SKM-1 (cell line): ENCODE measurements around the gene EYA2.

Experiments
- DNase-seq: peaks from one replicate; lab custom pipeline; 2025; ENCODE audit not compliant: unreplicated experiment; lab: John Stamatoyannopoulos, UW

EYA2 gene

GRCh38 chr20:47127999-47128398, 233.4 kb downstream of the EYA2 start:
- DNase-seq, result no peak

DNA sequence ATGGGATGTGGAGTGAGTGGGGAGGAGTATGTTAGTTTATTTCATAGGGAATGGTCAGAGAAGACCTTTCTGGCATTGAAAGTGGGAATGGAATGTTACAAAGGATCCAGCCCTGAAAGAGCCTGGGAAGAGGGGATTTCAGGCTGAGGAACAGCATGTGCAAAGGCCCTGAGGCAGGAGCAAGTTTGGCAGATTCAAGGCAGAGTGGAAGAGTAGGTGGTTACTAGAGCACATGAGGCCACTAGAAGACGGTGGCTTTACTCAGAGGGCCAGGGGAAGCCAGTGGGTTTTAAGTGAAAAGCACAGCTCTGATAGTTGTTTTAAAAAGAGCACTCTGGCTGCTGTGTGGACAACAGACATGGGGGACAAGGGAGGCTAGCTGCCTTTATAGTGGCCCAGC, 234.7 kb downstream of the EYA2 start:
- DNase-seq, result no peak

- DNase-seq, result no peak
Measured at GRCh38 chr20:47133809-47134456, 239.3 kb downstream of the EYA2 start.

- no peak for DNase-seq
Measured at GRCh38 chr20:47136782-47137181, 242.1 kb downstream of the EYA2 start.

- DNase-seq, result no peak
Measured at GRCh38 chr20:47137231-47137870, 242.7 kb downstream of the EYA2 start.

- no peak for DNase-seq
Measured at GRCh38 chr20:47139934-47140535, 245.4 kb downstream of the EYA2 start.

DNA sequence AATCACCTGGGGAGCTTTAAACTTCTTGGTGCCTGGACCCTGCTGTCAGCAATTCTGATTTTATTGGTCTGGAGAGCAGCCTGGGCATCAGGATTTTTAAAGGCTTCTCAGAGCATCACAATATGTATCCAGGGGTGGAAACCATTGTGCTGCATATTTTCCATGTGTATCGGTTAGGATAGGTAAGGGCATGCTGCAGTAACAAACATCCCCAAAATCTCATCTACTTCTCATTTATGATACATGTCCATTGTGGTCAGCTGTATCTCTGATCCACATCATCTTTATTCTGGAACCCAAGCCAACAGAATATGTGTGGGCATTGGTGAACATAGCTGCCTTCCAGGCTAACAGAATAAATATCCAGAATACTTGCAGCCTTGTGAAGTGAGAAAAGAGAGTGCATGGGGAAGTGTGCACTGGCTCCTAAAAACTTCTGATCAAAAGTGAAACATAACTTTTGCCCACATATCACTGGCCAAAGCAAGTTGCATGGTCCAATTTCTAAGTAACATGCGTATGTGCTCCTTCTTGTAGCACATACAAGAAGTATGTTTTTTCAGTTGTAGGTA, 246.8 kb downstream of the EYA2 start:
- no peak for DNase-seq

- DNase-seq, result no peak
Measured at GRCh38 chr20:47141941-47142773, 247.5 kb downstream of the EYA2 start.

DNA sequence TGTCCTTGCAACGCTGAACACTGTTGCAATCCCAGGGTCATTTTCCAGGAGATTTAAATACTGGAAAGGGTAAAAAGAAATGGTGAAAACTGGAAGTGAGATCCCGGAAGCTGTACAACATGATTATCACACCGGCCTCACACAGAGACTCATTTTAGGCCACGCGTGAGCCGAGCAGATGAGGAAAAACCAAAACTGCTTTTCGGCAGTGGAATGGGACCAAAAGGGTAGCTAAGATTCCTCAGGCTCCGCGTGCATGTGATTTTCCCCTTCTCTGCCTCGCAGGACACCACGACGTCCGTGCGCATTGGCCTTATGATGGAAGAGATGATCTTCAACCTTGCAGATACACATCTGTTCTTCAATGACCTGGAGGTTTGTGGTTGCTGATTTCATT, 248.1 kb downstream of the EYA2 start:
- DNase-seq, result no peak

GRCh38 chr20:47143657-47144056, 249.0 kb downstream of the EYA2 start:
- DNase-seq, result peak; percentile 71

DNA sequence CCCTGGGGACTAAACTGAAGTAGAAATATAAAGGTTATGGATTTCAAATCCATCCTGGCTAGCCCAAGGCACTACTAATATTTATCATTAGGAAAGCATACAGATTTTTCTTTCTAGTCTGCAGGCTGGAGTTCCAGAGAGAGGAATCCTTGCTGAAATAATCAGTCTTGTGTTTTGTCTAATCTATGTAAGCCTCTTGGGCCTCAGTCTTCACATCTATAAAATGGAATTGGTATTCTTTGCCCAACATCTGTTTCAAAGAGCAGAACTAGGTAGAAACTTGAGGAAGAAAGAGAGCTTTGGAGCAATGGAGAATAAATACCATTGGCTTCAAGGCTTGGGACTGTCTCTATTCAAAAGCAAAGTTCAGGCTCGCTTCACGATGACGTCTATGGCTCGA, 249.8 kb downstream of the EYA2 start:
- no peak for DNase-seq

GRCh38 chr20:47146686-47147085, 252.0 kb downstream of the EYA2 start:
- no peak for DNase-seq

DNA sequence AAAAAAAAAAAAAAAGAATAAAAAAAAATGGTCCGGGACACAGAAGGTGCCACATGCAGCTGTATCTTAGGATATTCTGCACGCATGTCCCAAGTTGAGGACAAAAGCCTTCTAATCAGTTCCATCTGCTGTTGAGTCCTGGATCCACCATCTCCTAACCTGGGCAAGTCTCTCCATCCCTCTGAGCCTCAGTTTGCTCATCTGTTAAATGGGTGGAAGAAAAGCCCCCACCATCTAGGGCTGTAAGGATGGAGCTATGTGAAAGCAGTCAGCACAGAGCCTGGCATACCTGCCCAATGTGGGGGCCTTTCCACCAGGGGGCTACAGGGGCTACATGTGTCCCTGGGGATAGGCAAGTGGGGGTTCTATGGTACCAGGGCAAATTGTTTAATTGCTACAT, 253.4 kb downstream of the EYA2 start:
- no peak for DNase-seq

- no peak for DNase-seq
Measured at GRCh38 chr20:47149939-47150338, 255.3 kb downstream of the EYA2 start.

- peak; percentile 67 for DNase-seq
Measured at GRCh38 chr20:47150403-47151152, 255.9 kb downstream of the EYA2 start.

DNA sequence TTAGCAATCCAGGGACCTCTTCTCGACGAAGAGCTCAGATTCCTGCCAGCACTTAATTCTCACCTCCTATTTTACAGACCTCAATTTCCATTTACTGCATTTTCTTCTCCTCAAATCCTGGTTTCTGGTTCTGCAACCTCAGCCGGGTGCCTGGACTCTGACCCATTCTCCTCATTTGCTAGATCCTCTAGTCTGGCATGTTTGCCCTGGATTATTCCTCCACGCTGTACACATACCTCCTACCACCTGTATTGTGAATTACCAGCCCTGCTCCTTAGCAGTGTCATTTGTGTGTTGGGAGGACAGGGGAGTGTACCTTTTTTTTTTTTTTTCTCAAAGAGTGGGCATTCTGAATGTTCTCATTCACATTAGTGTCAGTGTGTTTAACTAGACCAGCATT, 257.4 kb downstream of the EYA2 start:
- no peak for DNase-seq

- DNase-seq, result no peak
Measured at GRCh38 chr20:47154089-47154488, 259.4 kb downstream of the EYA2 start.

DNA sequence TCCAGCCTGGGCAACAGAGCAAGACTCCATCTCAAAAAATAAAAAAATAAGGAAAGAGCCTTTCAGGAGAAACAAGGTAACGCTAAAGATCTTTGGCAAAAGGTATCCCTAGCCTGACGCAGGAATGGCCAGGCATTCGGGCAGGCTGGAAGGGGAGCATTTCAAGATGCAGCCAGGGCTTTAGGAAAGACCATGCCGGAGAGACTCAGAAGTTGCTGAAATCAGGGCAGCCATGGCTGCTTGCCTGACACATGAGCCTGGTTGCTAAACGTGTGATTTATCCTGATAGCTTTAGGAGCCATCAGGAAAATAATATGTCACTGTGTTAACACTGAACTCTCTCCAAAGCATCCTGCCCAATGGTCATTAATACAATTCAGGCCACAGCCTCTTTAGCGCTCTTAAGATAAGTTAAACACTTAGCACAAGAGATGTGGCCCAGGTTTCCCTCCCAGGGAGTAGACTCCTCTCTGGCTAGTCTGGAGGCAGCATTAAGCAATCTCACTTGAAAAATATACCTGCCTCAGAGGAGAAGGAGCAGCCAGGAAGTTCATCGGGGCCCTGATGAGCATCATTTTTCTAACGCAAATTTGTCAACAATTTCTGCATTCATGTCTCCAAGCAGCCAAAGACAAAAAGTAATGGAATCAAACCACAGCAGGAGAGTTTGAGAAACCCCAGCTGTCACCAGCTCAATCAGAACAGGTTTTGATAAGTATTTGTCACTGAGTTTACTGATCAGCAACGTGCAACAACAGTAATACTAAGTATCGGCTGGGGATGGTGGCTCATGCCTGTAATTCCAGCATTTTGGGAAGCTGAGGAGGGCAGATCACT, 261.9 kb downstream of the EYA2 start:
- DNase-seq, result no peak

- no peak for DNase-seq
Measured at GRCh38 chr20:47159166-47159565, 264.5 kb downstream of the EYA2 start.

DNA sequence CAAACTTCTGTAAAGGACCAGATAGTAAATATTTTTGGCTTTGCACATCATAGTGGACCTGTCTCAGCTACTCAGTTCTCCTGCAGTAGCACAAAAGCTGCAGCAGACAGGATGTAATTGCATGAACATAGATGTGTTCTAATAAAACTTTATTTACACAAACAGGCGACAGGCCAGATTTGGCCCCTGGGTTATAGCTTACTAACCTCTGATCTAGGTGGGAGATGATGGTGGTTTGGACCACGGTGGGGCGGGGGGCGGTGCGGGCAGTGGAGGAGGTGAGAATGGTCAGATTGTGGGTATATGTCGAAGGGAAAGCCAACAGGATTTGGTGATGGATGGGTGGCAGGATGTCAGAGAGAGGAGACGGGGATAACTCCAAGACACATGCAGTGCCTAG, 265.6 kb downstream of the EYA2 start:
- no peak for DNase-seq
